ENCODE measurements around the gene PHLDB3. TPM values are rescaled to one million over a fixed set of nuclear protein-coding genes. Genes with fewer than 3 reads are reported as not detected.

Gene PHLDB3
- total and polyA plus RNA-seq, 7 donors = 5.7 to 16.0 (median 9.0) TPM

- Histone ChIP-seq H3K27me3 (no peaks in the 10 kb centered on the region), H3K4me1 (peaks cover 0 to 18% (median 13%) of the 10 kb centered on the region in 4 donors), H3K4me3 (peak overlapping the region; percentile 59 to 73 (median 69)), H3K9me3 (no peaks in the 10 kb centered on the region), H3K36me3 (no peaks in the 10 kb centered on the region), H3K27ac (peak overlapping the region; percentile 88 to 93 (median 90))
- 12 to 13% methylated on average over 33 of the region's 33 CpGs for WGBS, 2 donors
- intact Hi-C loops (cut with DNase I) = loop anchor here (5.0 kb wide), 2 partner anchors 39 to 64 kb away; partner anchors contain the start of genes ETHE1 and PHLDB3
- DNase-seq = no peak
- TF ChIP-seq CTCF (IDR thresholded peaks at IDR 0.05) (no peak), EP300 (IDR thresholded peaks at IDR 0.05) (no peak), POLR2AphosphoS5 (IDR thresholded peaks at IDR 0.05) (no peak), POLR2A (IDR thresholded peaks at IDR 0.05) (no peak)
Observed at GRCh38 chr19:43462785-43463380, 41.7 kb downstream of the PHLDB3 start.

GRCh38 chr19:43462383-43462782, 42.2 kb downstream of the PHLDB3 start:
- peaks cover 0 to 18% (median 13%) of the 10 kb centered on the region in 4 donors for H3K4me1 ChIP-seq
- H3K9me3 ChIP-seq = no peaks in the 10 kb centered on the region
- H3K36me3 ChIP-seq = no peaks in the 10 kb centered on the region
- intact Hi-C loops (cut with DNase I) = loop anchor here (5.0 kb wide), 2 partner anchors 40 to 65 kb away; partner anchors contain the start of genes ETHE1 and PHLDB3
- H3K27me3 ChIP-seq = no peaks in the 10 kb centered on the region
- H3K27ac ChIP-seq = peak overlapping the region in 2 of 4 donors; percentile 88 to 93
- DNase-seq = no peak
- TF ChIP-seq POLR2A (IDR thresholded peaks at IDR 0.05) = no peak
- WGBS, 2 donors = 94 to 96% methylated on average over 7 of the region's 7 CpGs
- H3K4me3 ChIP-seq = peak overlapping the region in 1 of 4 donors; percentile 66

DNA sequence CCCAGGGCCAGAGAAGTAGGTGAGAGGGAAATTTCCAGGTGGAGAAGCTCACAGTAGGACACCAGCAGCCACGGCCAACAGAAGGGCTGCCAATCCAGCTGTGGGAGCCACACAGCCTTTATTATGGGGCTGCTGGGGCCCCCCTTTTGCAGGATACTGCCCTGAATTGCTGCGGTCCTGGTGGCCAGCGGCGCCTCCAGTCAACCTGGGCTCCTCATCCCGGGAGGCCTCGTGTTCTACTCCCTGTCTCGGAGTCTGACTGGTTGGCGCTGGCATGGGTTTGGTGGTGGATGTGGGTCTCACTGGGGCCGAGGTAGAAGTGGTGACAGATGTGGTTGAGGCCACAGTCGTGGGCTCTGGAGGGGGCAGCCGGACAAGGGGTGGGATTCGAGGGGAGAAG, 43.2 kb downstream of the PHLDB3 start:
- Histone ChIP-seq H3K27me3 (no peaks in the 10 kb centered on the region), H3K4me1 (peaks cover 0 to 18% (median 13%) of the 10 kb centered on the region in 4 donors), H3K27ac (no peak overlapping the region), H3K36me3 (no peaks in the 10 kb centered on the region), H3K9me3 (no peaks in the 10 kb centered on the region), H3K4me3 (no peak overlapping the region)
- intact Hi-C loops (cut with DNase I) = loop anchor here (5.0 kb wide), 2 partner anchors 41 to 66 kb away; partner anchors contain the start of genes ETHE1 and PHLDB3
- TF ChIP-seq CTCF (IDR thresholded peaks at IDR 0.05) = no peak
- TF ChIP-seq POLR2AphosphoS5 (IDR thresholded peaks at IDR 0.05) = no peak
- no peak for TF ChIP-seq POLR2A (IDR thresholded peaks at IDR 0.05)
- TF ChIP-seq EP300 (IDR thresholded peaks at IDR 0.05) = no peak
- no peak for DNase-seq
- 92 to 93% methylated on average over 12 of the region's 12 CpGs for WGBS, 2 donors

DNA sequence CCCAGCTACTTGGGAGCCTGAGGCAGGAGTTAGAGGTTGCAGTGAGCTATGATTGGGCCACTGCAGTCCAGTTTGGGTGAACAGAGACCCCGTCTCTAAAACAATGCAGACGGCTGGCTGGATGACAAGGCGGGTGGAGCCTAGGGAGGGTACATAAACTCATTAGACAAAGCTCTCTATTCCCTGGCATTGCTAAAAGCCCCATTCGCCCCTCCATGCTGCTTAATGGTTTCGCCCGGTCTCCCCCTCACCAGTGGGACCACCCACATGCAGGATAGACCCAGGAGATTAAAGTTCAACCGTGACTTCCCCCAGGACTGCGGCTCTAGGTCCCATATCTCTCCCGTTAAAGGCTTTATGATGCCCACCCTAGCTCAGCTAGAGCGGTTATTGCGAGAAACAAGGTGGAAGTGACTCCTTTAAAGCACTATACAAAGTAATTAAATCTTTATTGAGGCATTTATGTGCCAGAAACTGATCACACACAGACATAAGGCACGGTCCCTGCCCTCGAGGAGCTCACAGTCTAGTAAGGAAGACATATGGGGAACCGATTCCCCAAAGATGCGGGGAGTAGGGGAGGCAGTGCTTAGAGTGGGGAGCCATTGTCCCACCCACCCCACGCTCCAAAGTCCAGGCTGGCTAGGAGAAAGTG, 44.1 kb downstream of the PHLDB3 start:
- TF ChIP-seq EP300 (IDR thresholded peaks at IDR 0.05) (no peak), CTCF (IDR thresholded peaks at IDR 0.05) (no peak), POLR2AphosphoS5 (IDR thresholded peaks at IDR 0.05) (no peak), POLR2A (IDR thresholded peaks at IDR 0.05) (no peak)
- no peak for DNase-seq
- intact Hi-C loops (cut with DNase I) = loop anchor here (5.0 kb wide), 2 partner anchors 42 to 67 kb away; partner anchors contain the start of genes ETHE1 and PHLDB3
- H3K36me3 ChIP-seq = no peaks in the 10 kb centered on the region
- 68 to 76% methylated on average over 16 of the region's 16 CpGs for WGBS, 2 donors
- no peaks in the 10 kb centered on the region for H3K27me3 ChIP-seq
- H3K4me3 ChIP-seq = no peak overlapping the region
- H3K27ac ChIP-seq = no peak overlapping the region
- H3K9me3 ChIP-seq = no peaks in the 10 kb centered on the region
- H3K4me1 ChIP-seq = peaks cover 0 to 19% (median 13%) of the 10 kb centered on the region in 4 donors

- no peak for DNase-seq
- WGBS, 2 donors = 83 to 84% methylated on average over 4 of the region's 4 CpGs
- intact Hi-C loops (cut with DNase I) = no loop called here
- H3K9me3 ChIP-seq = no peaks in the 10 kb centered on the region
- H3K4me3 ChIP-seq = no peak overlapping the region
- peaks cover 0 to 7% (median 2%) of the 10 kb centered on the region in 4 donors for H3K4me1 ChIP-seq
- TF ChIP-seq POLR2AphosphoS5 (IDR thresholded peaks at IDR 0.05) = no peak
- TF ChIP-seq POLR2A (IDR thresholded peaks at IDR 0.05) = no peak
- no peak for TF ChIP-seq CTCF (IDR thresholded peaks at IDR 0.05)
- TF ChIP-seq EP300 (IDR thresholded peaks at IDR 0.05) = no peak
- no peaks in the 10 kb centered on the region for H3K36me3 ChIP-seq
- H3K27me3 ChIP-seq = no peaks in the 10 kb centered on the region
- no peak overlapping the region for H3K27ac ChIP-seq
Observed at GRCh38 chr19:43457809-43458208, 46.7 kb downstream of the PHLDB3 start.

Measured in sigmoid colon (tissue), 7 donors.